ENCODE data around the gene DDX50.

DDX50 gene

DNA sequence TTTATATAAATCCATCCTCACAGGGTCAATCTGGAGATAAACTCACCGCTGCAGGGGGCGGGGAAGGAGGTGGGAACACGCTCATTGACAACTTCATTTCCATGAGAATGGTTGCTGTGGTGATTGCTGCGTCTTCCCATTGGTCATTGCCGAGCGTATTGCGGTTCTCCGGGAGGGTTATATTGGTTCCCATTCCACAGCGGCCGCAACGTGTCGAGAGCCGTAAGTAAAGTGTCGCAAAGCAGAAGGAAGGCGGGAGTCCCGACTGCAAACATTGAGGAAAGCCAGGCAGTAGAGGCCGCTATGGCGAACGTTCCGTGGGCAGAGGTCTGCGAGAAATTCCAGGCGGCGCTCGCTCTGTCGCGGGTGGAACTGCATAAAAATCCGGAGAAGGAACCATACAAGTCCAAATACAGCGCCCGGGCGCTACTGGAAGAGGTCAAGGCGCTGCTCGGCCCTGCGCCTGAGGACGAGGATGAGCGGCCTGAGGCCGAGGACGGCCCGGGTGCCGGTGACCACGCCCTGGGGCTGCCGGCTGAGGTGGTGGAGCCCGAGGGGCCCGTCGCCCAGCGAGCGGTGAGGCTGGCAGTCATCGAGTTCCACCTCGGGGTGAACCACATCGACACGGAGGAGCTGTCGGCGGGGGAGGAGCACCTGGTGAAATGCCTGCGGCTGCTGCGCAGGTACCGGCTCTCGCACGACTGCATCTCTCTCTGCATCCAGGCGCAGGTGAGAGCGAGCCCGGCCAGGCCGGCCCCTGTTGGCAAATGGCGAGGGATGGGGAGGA is 87.6 kb downstream of the DDX50 start, which contains the start of gene KIFBP:
Gene KIFBP (plus strand): TSS at position 274 of the 787 bp plus-strand sequence. CDS start 30 bp downstream, at position 304.
- peak; percentile 96 for DNase-seq

DNA sequence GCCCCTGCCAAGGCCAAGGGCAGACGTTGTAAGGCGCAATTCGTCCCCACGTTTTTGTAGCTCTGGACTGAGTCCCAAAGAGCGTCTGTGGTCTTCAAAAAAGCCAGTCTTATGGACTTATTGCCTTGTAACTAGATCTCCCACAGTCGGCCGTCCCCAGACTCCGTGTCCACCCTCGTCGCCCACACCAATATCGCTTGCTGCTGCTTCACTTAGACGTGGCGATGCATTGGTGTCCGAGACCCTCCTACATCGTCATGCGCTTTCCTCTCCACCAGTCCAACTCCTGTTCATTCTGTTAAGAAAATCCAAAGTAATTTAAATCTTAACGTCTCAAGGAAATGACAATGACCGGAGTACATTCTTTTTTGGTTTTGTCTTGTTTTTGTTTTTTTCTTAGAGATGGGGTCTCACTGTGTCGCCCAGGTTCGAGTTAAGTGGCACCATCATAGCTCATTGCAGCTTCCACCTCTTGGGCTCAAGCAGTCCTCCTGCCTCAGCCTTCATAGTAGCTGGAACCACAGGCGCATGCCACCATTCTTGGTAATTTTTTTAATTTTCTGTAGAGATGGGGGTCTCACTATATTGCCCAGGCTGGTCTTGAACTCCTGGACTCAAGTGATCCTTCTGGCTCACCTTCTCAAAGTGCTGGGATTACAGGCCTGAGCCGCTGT is 88.3 kb downstream of the DDX50 start:
- DNase-seq = peak; percentile 42

DNA sequence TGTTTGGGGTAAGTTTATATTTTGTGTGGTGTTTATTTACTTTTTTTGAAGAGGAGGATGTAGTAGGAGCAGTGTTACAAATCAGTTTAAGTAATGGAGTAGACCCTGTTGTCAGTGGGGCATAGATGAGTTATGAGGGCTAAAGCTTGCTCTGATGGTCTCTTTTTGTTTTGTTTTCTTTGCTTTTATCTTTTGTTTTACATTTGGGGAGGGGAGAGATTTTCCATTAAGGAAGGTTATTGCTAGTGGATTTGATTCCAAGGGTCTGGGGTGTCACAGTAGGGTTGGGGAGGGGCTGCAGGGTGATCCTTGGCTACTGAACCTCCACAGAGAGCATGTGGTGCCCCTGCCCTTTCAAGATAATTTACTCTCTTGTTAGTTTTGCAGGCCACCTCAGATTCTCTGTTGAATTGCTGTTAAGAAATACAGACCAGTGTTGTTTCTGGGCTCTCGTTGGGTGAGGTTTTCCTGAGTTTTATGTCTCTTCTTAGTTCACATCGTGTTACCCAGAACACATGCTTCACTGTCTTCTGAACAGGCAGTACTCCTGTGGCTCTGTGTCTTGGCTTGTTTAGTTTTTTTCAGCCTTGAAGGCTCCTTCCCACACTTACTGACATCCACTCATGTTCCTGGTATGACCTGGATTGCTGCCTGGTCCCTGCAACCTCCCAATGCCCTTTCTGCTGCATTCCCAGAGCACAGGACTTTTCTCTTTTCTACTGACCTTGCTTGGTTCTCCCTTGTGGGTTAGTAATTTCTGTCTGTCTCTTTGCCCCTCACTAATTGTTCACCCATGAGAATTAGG is 91.7 kb downstream of the DDX50 start:
- DNase-seq = no peak
